HG03103 (cell line): ENCODE results near the gene ZNF106.

Experiments
- ATAC-seq: cut with Tn5 transposase; IDR thresholded peaks from one replicate; pipeline ENCODE4 v1.9.1; 2021; ENCODE audit warnings: low read depth; ENCODE audit not compliant: unreplicated experiment

ZNF106 gene

GRCh38 chr15:42482701-42483100 is 8.2 kb downstream of the ZNF106 start:
- ATAC-seq, result no peak

GRCh38 chr15:42474827-42475226 is 16.1 kb downstream of the ZNF106 start:
- ATAC-seq, result no peak

- ATAC-seq, result no peak
Measured at GRCh38 chr15:42471002-42471401, 19.9 kb downstream of the ZNF106 start.

- ATAC-seq, result no peak
Measured at GRCh38 chr15:42465520-42466259, 25.3 kb downstream of the ZNF106 start.

- no peak for ATAC-seq
Measured at GRCh38 chr15:42461261-42461660, 29.7 kb downstream of the ZNF106 start.

GRCh38 chr15:42457445-42458442 is 33.2 kb downstream of the ZNF106 start:
- no peak for ATAC-seq

GRCh38 chr15:42456971-42457370 is 34.0 kb downstream of the ZNF106 start:
- no peak for ATAC-seq

- ATAC-seq, result no peak
Measured at GRCh38 chr15:42456531-42456930, 34.4 kb downstream of the ZNF106 start.

- no peak for ATAC-seq
Measured at GRCh38 chr15:42453826-42454225, 37.1 kb downstream of the ZNF106 start.

- ATAC-seq, result no peak
Measured at GRCh38 chr15:42450425-42450790, 40.5 kb downstream of the ZNF106 start.

GRCh38 chr15:42449770-42450424 is 41.0 kb downstream of the ZNF106 start:
- ATAC-seq, result no peak

GRCh38 chr15:42448281-42448680 is 42.7 kb downstream of the ZNF106 start:
- no peak for ATAC-seq

- ATAC-seq, result no peak
Measured at GRCh38 chr15:42447599-42447998, 43.3 kb downstream of the ZNF106 start.

- ATAC-seq, result no peak
Measured at GRCh38 chr15:42445551-42445950, 45.4 kb downstream of the ZNF106 start.

GRCh38 chr15:42444415-42445063 is 46.4 kb downstream of the ZNF106 start:
- no peak for ATAC-seq

GRCh38 chr15:42427429-42428223 is 63.3 kb downstream of the ZNF106 start:
- ATAC-seq, result no peak

- ATAC-seq, result no peak
Measured at GRCh38 chr15:42421376-42421775, 69.6 kb downstream of the ZNF106 start.

GRCh38 chr15:42419369-42419768 is 71.6 kb downstream of the ZNF106 start:
- no peak for ATAC-seq

- ATAC-seq, result no peak
Measured at GRCh38 chr15:42413920-42414319, 77.0 kb downstream of the ZNF106 start.

GRCh38 chr15:42411884-42412283 is 79.1 kb downstream of the ZNF106 start:
- ATAC-seq, result no peak
